Small intestine (tissue), 7 donors: ENCODE measurements around the gene GLG1. TPM values are rescaled to one million over a fixed set of nuclear protein-coding genes. Genes with fewer than 3 reads are reported as not detected.

ENCODE experiments used
- DNase-seq, 2 donors: peaks; one replicate each; pipeline versions ENCODE4 v3.0.0 to v3.0.0-alpha.2; 2013
- FAIRE-seq: peaks from 2 replicates; lab custom pipeline; 2012; peaks lifted over from hg19 to GRCh38; lab: Jason Lieb, UNC
- H3K27ac ChIP-seq, 3 donors: one replicate each; pipeline ENCODE4 v1.5.1; 2013; ENCODE audit warnings: low read length in 2 of 3, mild to moderate bottlenecking in 2 of 3, control low read depth in 1 of 3, inconsistent platforms in 1 of 3, low read depth in 1 of 3, moderate library complexity in 1 of 3
- H3K27me3 ChIP-seq, 3 donors: one replicate each; pipeline ENCODE4 v1.6.1; 2013; ENCODE audit warnings: low read length in 3 of 3, inconsistent platforms in 1 of 3; ENCODE audit not compliant: control insufficient read depth in 3 of 3, insufficient read depth in 3 of 3
- H3K36me3 ChIP-seq, 3 donors: one replicate each; pipeline ENCODE4 v1.6.1; 2013; ENCODE audit warnings: low read length in 3 of 3, inconsistent platforms in 1 of 3, low read depth in 1 of 3, mild to moderate bottlenecking in 1 of 3, moderate library complexity in 1 of 3; ENCODE audit not compliant: control insufficient read depth in 3 of 3, insufficient read depth in 2 of 3
- H3K4me1 ChIP-seq, 3 donors: one replicate each; pipeline ENCODE4 v1.6.1; 2013; ENCODE audit warnings: low read length in 2 of 3, inconsistent platforms in 1 of 3, low read depth in 1 of 3, mild to moderate bottlenecking in 1 of 3, moderate library complexity in 1 of 3; ENCODE audit not compliant: control insufficient read depth in 3 of 3, insufficient read depth in 2 of 3
- H3K4me3 ChIP-seq, 3 donors: one replicate each; pipeline ENCODE4 v1.5.1; 2013; ENCODE audit warnings: low read length in 3 of 3, control low read depth in 1 of 3, inconsistent platforms in 1 of 3, low read depth in 1 of 3, mild to moderate bottlenecking in 1 of 3, moderate library complexity in 1 of 3
- H3K9me3 ChIP-seq, 2 donors: one replicate each; pipeline ENCODE4 v1.6.1; 2013; ENCODE audit warnings: low read depth in 1 of 2, low read length in 1 of 2; ENCODE audit not compliant: control insufficient read depth in 2 of 2, insufficient read depth in 1 of 2
- WGBS, 3 donors: extraction: QIAGEN DNeasy Blood & Tissue Kit; methylation state at CpG; one replicate each; pipeline ENCODE4 v1.1.7; 2013; 5-methylcytosine and 5-hydroxymethylcytosine counted together
- polyA plus RNA-seq, 4 donors: library from polyadenylated mRNA; stranded (reverse) in 3 of 4; unstranded in 1 of 4; fragments of 200-250 nt in 3 of 4; fragments of 120-200 nt in 1 of 4; gene quantifications; one replicate each; pipeline versions ENCODE4 v1.2.1 to v1.2.3, GENCODE V29; 2013
- donor health status: healthy with polysubstance abuse.
- donor health status: control.
- donor health status: control.
- donor health status: Bipolar disorder and iron deficiency.
- donor health status: healthy.

GLG1 gene
- polyA plus RNA-seq, 4 donors: 12.2 to 102 (median 28.2) TPM

- Histone ChIP-seq H3K9me3 (no peaks in the 10 kb centered on the region), H3K27me3 (no peaks in the 10 kb centered on the region), H3K36me3 (peaks cover 11 to 45% (median 27%) of the 10 kb centered on the region in 3 donors), H3K4me1 (no peaks in the 10 kb centered on the region), H3K27ac (no peak overlapping the region), H3K4me3 (no peak overlapping the region)
- DNase-seq: peak; percentile 66 to 69
- WGBS, 3 donors: 25 to 31% (median 26%) methylated on average over 4 of the region's 4 CpGs
- no peak for FAIRE-seq
Observed at GRCh38 chr16:74623214-74623838, 16.4 kb upstream of the GLG1 start.

- Histone ChIP-seq H3K27me3 (no peaks in the 10 kb centered on the region), H3K4me1 (no peaks in the 10 kb centered on the region), H3K36me3 (peaks cover 7 to 37% (median 20%) of the 10 kb centered on the region in 3 donors), H3K27ac (no peak overlapping the region), H3K4me3 (no peak overlapping the region), H3K9me3 (no peaks in the 10 kb centered on the region)
- DNase-seq: no peak
- WGBS, 3 donors: 94 to 98% (median 94%) methylated on average over 4 of the region's 4 CpGs
- FAIRE-seq: no peak
Observed at GRCh38 chr16:74622005-74622404, 15.1 kb upstream of the GLG1 start.

GRCh38 chr16:74617206-74617788 lies 10.4 kb upstream of the GLG1 start:
- DNase-seq (no peak), FAIRE-seq (no peak)
- Histone ChIP-seq H3K4me3 (no peak overlapping the region), H3K27me3 (no peaks in the 10 kb centered on the region), H3K4me1 (no peaks in the 10 kb centered on the region), H3K36me3 (peaks cover 0 to 18% (median 6%) of the 10 kb centered on the region in 3 donors), H3K27ac (no peak overlapping the region), H3K9me3 (no peaks in the 10 kb centered on the region)
- WGBS, 3 donors: 87 to 100% (median 90%) methylated on average over 1 of the region's 1 CpG

- Histone ChIP-seq H3K4me1 (peaks cover 0 to 8% (median 0%) of the 10 kb centered on the region in 3 donors), H3K4me3 (no peak overlapping the region), H3K27ac (no peak overlapping the region), H3K9me3 (no peaks in the 10 kb centered on the region), H3K36me3 (peaks cover 0 to 2% (median 0%) of the 10 kb centered on the region in 3 donors), H3K27me3 (no peaks in the 10 kb centered on the region)
- WGBS, 3 donors: 53 to 64% (median 55%) methylated on average over 1 of the region's 1 CpG
- DNase-seq: no peak
- no peak for FAIRE-seq
Observed at GRCh38 chr16:74611721-74612120, 4.8 kb upstream of the GLG1 start.

GRCh38 chr16:74608944-74609343 lies 2.0 kb upstream of the GLG1 start:
- no peaks in the 10 kb centered on the region for H3K36me3 ChIP-seq
- 73 to 87% (median 83%) methylated on average over 6 of the region's 6 CpGs for WGBS, 3 donors
- peaks cover 2 to 11% (median 8%) of the 10 kb centered on the region in 3 donors for H3K4me1 ChIP-seq
- no peak overlapping the region for H3K27ac ChIP-seq
- no peaks in the 10 kb centered on the region for H3K27me3 ChIP-seq
- H3K9me3 ChIP-seq: no peaks in the 10 kb centered on the region
- no peak for DNase-seq
- no peak overlapping the region for H3K4me3 ChIP-seq
- no peak for FAIRE-seq

GRCh38 chr16:74608381-74608780 lies 1.5 kb upstream of the GLG1 start:
- WGBS, 3 donors: 73 to 85% (median 80%) methylated on average over 6 of the region's 6 CpGs
- H3K4me3 ChIP-seq: no peak overlapping the region
- peaks cover 2 to 14% (median 8%) of the 10 kb centered on the region in 3 donors for H3K4me1 ChIP-seq
- H3K36me3 ChIP-seq: no peaks in the 10 kb centered on the region
- H3K9me3 ChIP-seq: no peaks in the 10 kb centered on the region
- no peak for FAIRE-seq
- no peaks in the 10 kb centered on the region for H3K27me3 ChIP-seq
- H3K27ac ChIP-seq: no peak overlapping the region
- peak in 1 of 2 donors; percentile 27 for DNase-seq

- no peaks in the 10 kb centered on the region for H3K36me3 ChIP-seq
- no peak for FAIRE-seq
- no peak overlapping the region for H3K4me3 ChIP-seq
- 73 to 92% (median 79%) methylated on average over 6 of the region's 6 CpGs for WGBS, 3 donors
- no peaks in the 10 kb centered on the region for H3K27me3 ChIP-seq
- DNase-seq: no peak
- no peaks in the 10 kb centered on the region for H3K9me3 ChIP-seq
- peak overlapping the region in 1 of 3 donors; percentile 95 for H3K27ac ChIP-seq
- peaks cover 2 to 14% (median 8%) of the 10 kb centered on the region in 3 donors for H3K4me1 ChIP-seq
Observed at GRCh38 chr16:74607962-74608356, 1.0 kb upstream of the GLG1 start.

GRCh38 chr16:74607310-74607961 lies 522 bp upstream of the GLG1 start:
- Histone ChIP-seq H3K4me1 (peaks cover 2 to 14% (median 8%) of the 10 kb centered on the region in 3 donors), H3K9me3 (no peaks in the 10 kb centered on the region), H3K4me3 (peak overlapping the region; percentile 71 to 96 (median 85)), H3K36me3 (no peaks in the 10 kb centered on the region), H3K27ac (peak overlapping the region; percentile 43 to 97 (median 95)), H3K27me3 (no peaks in the 10 kb centered on the region)
- DNase-seq (peak in 1 of 2 donors; percentile 84), FAIRE-seq (no peak)
- WGBS, 3 donors: 20 to 28% (median 26%) methylated on average over 14 of the region's 14 CpGs
